RWPE1 (cell line): ENCODE measurements around the gene COPZ1.

ENCODE experiments used
- CTCF ChIA-PET: fragments of 350-600 bp; sonication (Branson Sonifier 250); formaldehyde crosslinking; extraction: SDS; loops from one replicate; lab custom pipeline; 2021; lab: Yijun Ruan, JAX
- POLR2A ChIA-PET: fragments of 400-600 bp; formaldehyde crosslinking; extraction: SDS; loops from one replicate; lab custom pipeline; 2020; ENCODE audit warnings: antibody characterized with exemption; ENCODE audit not compliant: low non-redundant PET; lab: Yijun Ruan, JAX
- DNase-seq: peaks from one replicate; pipeline ENCODE4 v3.0.0; 2012; ENCODE audit warnings: low spot score
- H3K27ac ChIP-seq: fragments of 450-650 bp; 2 replicates; pipeline ENCODE4 v1.5.1; 2017
- TF ChIP-seq, protein P1 (sequence below): fragments of 450-650 bp; conservative IDR thresholded peaks from 2 replicates; pipeline ENCODE4 v1.5.1; 2017; ENCODE audit warnings: low read depth, mild to moderate bottlenecking

The COPZ1 gene

DNA sequence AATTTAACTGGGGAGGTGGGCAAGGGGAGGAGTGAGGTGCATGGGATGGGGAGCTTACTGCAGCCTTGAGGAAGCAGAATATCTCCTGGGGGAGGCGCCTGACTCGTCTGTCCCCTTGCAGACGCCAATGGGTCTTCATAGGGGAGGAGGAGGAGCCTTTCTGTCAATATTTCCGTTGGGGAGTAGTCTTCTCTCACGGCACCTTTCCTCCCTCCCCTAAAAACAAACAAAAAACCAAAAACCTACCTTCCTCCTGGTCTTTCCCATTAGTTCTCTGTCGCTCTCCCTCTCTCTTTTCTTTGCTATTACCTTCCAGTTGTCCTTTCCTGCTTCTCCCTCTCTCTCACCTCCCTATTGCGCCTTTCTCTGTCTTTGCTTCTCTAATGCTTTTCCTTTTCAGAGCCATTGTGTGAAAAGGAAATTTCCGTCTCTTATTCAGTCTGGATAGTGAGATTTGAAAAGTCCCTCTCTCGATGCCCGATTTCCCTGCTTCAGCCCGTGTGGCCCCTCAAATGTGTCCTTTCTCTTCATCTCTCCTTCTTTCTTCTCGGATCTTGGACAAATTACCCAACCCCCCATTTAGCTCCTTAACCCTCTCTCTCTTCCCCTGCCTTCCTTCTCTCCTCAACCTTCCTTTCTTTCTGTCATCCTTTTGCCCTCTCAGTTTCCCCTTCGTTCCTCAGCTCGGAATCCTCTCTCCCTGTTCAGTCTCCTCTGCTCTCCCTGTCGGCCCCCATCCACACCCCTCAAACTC, 33.4 kb downstream of the COPZ1 start:
- DNase-seq: no peak
- CTCF ChIA-PET: interaction anchor here (0.5 to 1.1 kb wide), 3 partner anchors 107 to 144 kb away, joined by 4 to 5 read pairs (median 4); no protein-coding TSS in a partner anchor
- POLR2A ChIA-PET: interaction anchor here (1.0 to 1.2 kb wide), 2 partner anchors 33 to 78 kb away, joined by 5 to 7 read pairs; partner anchors contain the start of genes CBX5, COPZ1 and HNRNPA1
- TF ChIP-seq, protein P1, sequence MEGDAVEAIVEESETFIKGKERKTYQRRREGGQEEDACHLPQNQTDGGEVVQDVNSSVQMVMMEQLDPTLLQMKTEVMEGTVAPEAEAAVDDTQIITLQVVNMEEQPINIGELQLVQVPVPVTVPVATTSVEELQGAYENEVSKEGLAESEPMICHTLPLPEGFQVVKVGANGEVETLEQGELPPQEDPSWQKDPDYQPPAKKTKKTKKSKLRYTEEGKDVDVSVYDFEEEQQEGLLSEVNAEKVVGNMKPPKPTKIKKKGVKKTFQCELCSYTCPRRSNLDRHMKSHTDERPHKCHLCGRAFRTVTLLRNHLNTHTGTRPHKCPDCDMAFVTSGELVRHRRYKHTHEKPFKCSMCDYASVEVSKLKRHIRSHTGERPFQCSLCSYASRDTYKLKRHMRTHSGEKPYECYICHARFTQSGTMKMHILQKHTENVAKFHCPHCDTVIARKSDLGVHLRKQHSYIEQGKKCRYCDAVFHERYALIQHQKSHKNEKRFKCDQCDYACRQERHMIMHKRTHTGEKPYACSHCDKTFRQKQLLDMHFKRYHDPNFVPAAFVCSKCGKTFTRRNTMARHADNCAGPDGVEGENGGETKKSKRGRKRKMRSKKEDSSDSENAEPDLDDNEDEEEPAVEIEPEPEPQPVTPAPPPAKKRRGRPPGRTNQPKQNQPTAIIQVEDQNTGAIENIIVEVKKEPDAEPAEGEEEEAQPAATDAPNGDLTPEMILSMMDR: no peak
- H3K27ac ChIP-seq: peak overlapping the region; percentile 95

DNA sequence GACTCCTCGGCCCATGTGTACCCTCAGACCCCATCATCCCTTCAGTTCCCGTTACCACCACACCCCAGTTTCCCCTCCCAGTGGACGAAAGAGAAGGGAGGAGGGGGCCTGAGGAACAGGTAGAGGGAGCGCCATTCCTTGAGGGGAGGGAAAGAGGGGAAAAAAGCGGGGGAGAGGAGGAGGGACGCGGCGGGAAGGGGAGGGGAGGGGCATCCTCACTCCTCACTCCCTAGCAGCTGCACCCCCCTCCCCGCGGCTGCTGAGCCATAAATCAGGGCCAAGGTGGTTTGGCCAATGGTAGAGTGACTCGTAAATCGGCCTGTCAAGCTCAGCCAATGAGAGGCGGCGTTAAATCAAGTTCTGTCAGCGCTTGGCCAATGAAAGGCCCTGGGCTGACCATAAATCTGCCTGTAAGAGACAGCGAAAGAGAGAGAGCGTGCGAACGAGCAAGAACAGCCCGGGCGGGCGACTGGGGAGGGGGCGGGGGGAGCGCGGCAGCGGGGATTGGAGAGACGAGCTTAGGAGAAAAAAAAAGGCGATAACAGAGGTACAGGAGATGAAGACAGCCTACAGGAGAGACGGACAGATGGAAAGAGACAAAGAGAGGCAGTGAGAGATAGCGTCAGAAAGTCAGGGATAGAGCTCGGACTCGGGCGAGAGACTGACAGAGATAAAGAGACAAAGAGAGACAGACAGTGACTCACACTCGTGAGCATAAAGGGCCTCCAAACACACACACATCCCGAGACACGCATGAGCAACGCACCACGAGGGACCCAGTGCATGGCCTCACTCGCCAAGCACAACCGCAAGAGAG, 34.2 kb downstream of the COPZ1 start:
- CTCF ChIA-PET: interaction anchor here (0.5 to 1.5 kb wide), 3 partner anchors 9 to 139 kb away, joined by 3 to 4 read pairs (median 4); no protein-coding TSS in a partner anchor
- POLR2A ChIA-PET: interaction anchor here (0.6 to 1.2 kb wide), 4 partner anchors 15 to 870 kb away, joined by 3 to 8 read pairs (median 6); partner anchors contain the start of genes CBX5, COPZ1 and HNRNPA1
- peak overlapping the region; percentile 95 for H3K27ac ChIP-seq
- DNase-seq: peak; percentile 99
- TF ChIP-seq, protein P1: no peak

DNA sequence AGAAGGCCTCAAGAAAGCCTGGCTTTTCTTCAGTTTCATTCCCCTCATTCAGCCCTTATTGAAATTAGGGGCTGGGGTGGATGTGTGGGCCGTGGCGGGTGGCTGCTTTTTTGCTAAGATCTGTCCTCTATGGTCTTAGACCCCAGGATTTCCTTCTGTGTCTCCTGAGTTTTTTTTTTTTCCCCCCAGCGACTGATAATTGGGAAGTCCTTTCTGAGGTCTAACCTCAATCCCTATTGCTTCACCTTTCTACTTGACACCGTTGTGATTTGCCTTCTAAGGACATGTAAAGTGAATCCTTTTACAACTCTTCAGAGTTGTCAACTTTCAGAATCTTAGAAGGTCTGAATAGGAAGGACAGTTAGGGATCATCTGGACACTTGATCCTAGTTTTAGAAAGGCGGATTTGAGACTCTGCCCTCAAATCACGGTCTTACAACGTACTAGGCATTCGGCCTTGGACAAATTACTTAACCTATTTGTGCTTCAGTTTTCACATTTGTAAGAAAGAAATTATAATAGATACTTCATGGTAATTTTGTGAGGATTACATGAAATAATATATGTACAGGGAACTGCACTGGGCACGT, 34.9 kb downstream of the COPZ1 start:
- CTCF ChIA-PET: interaction anchor here (0.7 to 1.5 kb wide), 2 partner anchors 8 to 51 kb away, joined by 3 read pairs; no protein-coding TSS in a partner anchor

DNA sequence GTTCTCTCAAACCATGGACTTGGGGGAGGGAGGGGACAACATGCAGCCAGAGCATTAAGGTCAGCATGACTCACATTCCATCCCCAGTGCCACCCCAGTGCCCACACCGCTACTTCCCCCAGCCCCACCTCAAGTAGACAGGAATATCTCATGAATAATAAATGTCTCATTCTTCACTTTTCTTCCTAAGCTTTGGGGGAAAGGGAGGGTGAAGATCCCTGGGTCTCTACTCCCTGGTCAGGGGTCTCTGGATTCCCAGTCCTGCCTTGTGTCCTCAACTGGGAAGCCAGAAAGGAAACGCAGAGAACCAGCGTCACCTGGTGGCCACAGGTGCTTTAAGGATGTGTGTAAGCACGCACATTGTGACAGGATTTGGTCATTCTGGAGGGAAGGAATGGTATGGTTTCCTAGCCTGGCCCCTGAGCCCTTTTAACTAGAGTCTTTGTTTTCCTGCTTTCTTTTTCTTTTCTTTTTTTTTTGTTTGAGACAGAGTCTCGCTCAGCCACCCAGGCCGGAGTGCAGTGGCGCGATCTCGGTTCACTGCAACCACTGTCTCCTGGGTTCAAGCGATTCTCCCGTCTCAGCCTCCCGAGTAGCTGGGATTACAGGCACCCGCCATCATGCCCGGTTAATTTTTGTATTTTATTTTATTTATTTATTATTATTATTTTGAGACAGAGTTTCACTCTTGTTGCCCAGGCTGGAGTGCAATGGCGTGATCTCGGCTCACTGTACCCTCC, 36.0 kb downstream of the COPZ1 start:
- DNase-seq: peak; percentile 46
- TF ChIP-seq, protein P1: peak; percentile 88
- H3K27ac ChIP-seq: peak overlapping the region; percentile 74
- ChIA-PET CTCF (interaction anchor here (0.6 to 1.3 kb wide), 6 partner anchors 21 to 329 kb away, joined by 3 to 4 read pairs (median 4); no protein-coding TSS in a partner anchor), POLR2A (no interaction called here)

More for the DNA sequence above, 34.9 kb downstream of the COPZ1 start:
- TF ChIP-seq, protein P1: no peak
- POLR2A ChIA-PET: interaction anchor here (0.8 to 1.2 kb wide), 2 partner anchors 16 to 35 kb away, joined by 3 to 7 read pairs; partner anchors contain the start of gene COPZ1
- DNase-seq: no peak
- peak overlapping the region; percentile 95 for H3K27ac ChIP-seq

DNA sequence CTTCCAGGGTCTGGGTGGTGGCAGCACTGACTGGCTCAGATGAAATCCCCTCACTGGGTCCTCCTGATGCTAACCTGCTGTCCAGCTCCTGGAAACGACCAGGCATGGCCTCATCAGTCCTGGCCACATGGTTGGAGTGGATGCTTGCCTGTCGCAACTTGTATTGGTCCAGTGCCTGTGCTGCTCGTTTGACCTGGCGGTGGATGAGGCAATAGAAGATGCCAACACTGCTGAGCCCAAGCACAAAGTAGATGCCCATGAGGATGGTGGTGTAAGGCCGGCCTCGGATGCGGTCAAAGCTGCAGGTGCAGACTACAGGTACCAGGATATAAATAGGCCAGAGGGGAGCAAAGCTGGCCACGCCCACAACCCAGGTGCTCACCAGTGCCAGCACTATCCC, 38.1 kb downstream of the COPZ1 start:
- TF ChIP-seq, protein P1: no peak
- CTCF ChIA-PET: interaction anchor here (0.6 kb wide), 1 partner anchor 353 kb away, joined by 3 read pairs; no protein-coding TSS in a partner anchor
- DNase-seq: no peak
- H3K27ac ChIP-seq: no peak overlapping the region
- POLR2A ChIA-PET: no interaction called here
